ENCODE measurements around the gene NENF.

- TF ChIP-seq POLR2A (IDR thresholded peaks at IDR 0.05) (no peak), CTCF (IDR thresholded peaks at IDR 0.05) (no peak), EP300 (IDR thresholded peaks at IDR 0.05) (no peak), POLR2AphosphoS5 (IDR thresholded peaks at IDR 0.05) (no peak)
These were observed 1.1 kb upstream of the NENF start for GRCh38 chr1:212431644-212432043.
